ENCODE results near the gene TMEM179. TPM values are rescaled to one million over a fixed set of nuclear protein-coding genes. Genes with fewer than 3 reads are reported as not detected.

The TMEM179 gene
- total RNA-seq, 4 donors from 2014 or later, result 1.1 to 10.5 (median 1.4) TPM; not detected in 1

- in situ Hi-C loops (cut with MboI; ENCODE audit: low pct_ligation_motif_present in 1 of 4, low pct_unique_long_range_greater_than_20kb in 1 of 4, low sequenced_read_pairs in 3 of 4) (no loop called here), intact Hi-C loops (cut with DNase I; ENCODE audit: low total_unique reads) (no loop called here)
- H3K27ac ChIP-seq, result peak overlapping the region; percentile 52 to 74 (median 72)
- no peak overlapping the region for H3K4me3 ChIP-seq
- DNase-seq, result peak; percentile 65
- TF ChIP-seq POLR2A (IDR thresholded peaks at IDR 0.05), result no peak
- TF ChIP-seq POLR2AphosphoS5 (IDR thresholded peaks at IDR 0.05), result no peak
- TF ChIP-seq CTCF (IDR thresholded peaks at IDR 0.05), result no peak
- TF ChIP-seq EP300 (IDR thresholded peaks at IDR 0.05; ENCODE audit: low read depth), result no peak
- peaks cover 2% of the 10 kb centered on the region for H3K27me3 ChIP-seq
- H3K36me3 ChIP-seq, result no peaks in the 10 kb centered on the region
- WGBS, 2 donors (ENCODE audit: low coverage in 1 of 2), result 20 to 59% methylated on average over 1 to 10 of the region's 12 CpGs
- H3K4me1 ChIP-seq, result peaks cover 0 to 52% (median 33%) of the 10 kb centered on the region in 4 donors
- no peaks in the 10 kb centered on the region for H3K9me3 ChIP-seq
These were observed 27.1 kb downstream of the TMEM179 start for GRCh38 chr14:104577426-104577825.

GRCh38 chr14:104576970-104577332, 27.6 kb downstream of the TMEM179 start:
- Histone ChIP-seq H3K27ac (peak overlapping the region; percentile 52 to 74 (median 72)), H3K4me3 (no peak overlapping the region), H3K9me3 (no peaks in the 10 kb centered on the region), H3K36me3 (no peaks in the 10 kb centered on the region), H3K4me1 (peaks cover 0 to 52% (median 33%) of the 10 kb centered on the region in 4 donors), H3K27me3 (peaks cover 2% of the 10 kb centered on the region)
- DNase-seq, result peak; percentile 83
- TF ChIP-seq CTCF (IDR thresholded peaks at IDR 0.05), result no peak
- no peak for TF ChIP-seq EP300 (IDR thresholded peaks at IDR 0.05; ENCODE audit: low read depth)
- TF ChIP-seq POLR2A (IDR thresholded peaks at IDR 0.05), result no peak
- no peak for TF ChIP-seq POLR2AphosphoS5 (IDR thresholded peaks at IDR 0.05)
- in situ Hi-C loops (cut with MboI; ENCODE audit: low pct_ligation_motif_present in 1 of 4, low pct_unique_long_range_greater_than_20kb in 1 of 4, low sequenced_read_pairs in 3 of 4) (no loop called here), intact Hi-C loops (cut with DNase I; ENCODE audit: low total_unique reads) (no loop called here)
- 37 to 47% methylated on average over 2 to 9 of the region's 9 CpGs for WGBS, 2 donors (ENCODE audit: low coverage in 1 of 2)

GRCh38 chr14:104576232-104576969, 28.2 kb downstream of the TMEM179 start:
- in situ Hi-C loops (cut with MboI; ENCODE audit: low pct_ligation_motif_present in 1 of 4, low pct_unique_long_range_greater_than_20kb in 1 of 4, low sequenced_read_pairs in 3 of 4), result no loop called here

More at GRCh38 chr14:104576232-104576969, 28.2 kb downstream of the TMEM179 start:
- no peaks in the 10 kb centered on the region for H3K9me3 ChIP-seq
- peak overlapping the region; percentile 52 to 74 (median 72) for H3K27ac ChIP-seq
- 48 to 74% methylated on average over 4 to 16 of the region's 16 CpGs for WGBS, 2 donors (ENCODE audit: low coverage in 1 of 2)
- H3K4me1 ChIP-seq, result peaks cover 0 to 52% (median 33%) of the 10 kb centered on the region in 4 donors
- H3K36me3 ChIP-seq, result no peaks in the 10 kb centered on the region
- peak; percentile 65 for DNase-seq
- H3K27me3 ChIP-seq, result no peaks in the 10 kb centered on the region
- no peak overlapping the region for H3K4me3 ChIP-seq
- intact Hi-C loops (cut with DNase I; ENCODE audit: low total_unique reads), result no loop called here
- no peak for TF ChIP-seq POLR2AphosphoS5 (IDR thresholded peaks at IDR 0.05)
- TF ChIP-seq CTCF (IDR thresholded peaks at IDR 0.05), result no peak
- no peak for TF ChIP-seq EP300 (IDR thresholded peaks at IDR 0.05; ENCODE audit: low read depth)
- no peak for TF ChIP-seq POLR2A (IDR thresholded peaks at IDR 0.05)
